CD4-positive, alpha-beta T cell treated with Interleukin-17A for 1 hour (primary cell): ENCODE measurements around the gene SGSM1.
A peak's percentile ranks its signal among the peaks of the same experiment; 100 is the strongest.

Experiments
- DNase-seq: peaks from one replicate; pipeline ENCODE4 v3.0.0-alpha.2; 2020

Gene SGSM1

GRCh38 chr22:24805790-24806662 lies at the start of gene SGSM1:
Gene SGSM1, plus strand, starts transcription at chr22:24806211. Its CDS starts 115 bp downstream, at chr22:24806326.
- DNase-seq, result peak; percentile 77

GRCh38 chr22:24758164-24758799 lies 47.7 kb upstream of the SGSM1 start:
- peak; percentile 52 for DNase-seq

- DNase-seq, result no peak
Observed at GRCh38 chr22:24759765-24760164, 46.2 kb upstream of the SGSM1 start.

- no peak for DNase-seq
Observed at GRCh38 chr22:24760708-24761306, 45.2 kb upstream of the SGSM1 start.

GRCh38 chr22:24761888-24762675 lies 43.9 kb upstream of the SGSM1 start:
- DNase-seq, result no peak

GRCh38 chr22:24763872-24764485 lies 42.0 kb upstream of the SGSM1 start:
- DNase-seq, result no peak

GRCh38 chr22:24765166-24765565 lies 40.8 kb upstream of the SGSM1 start:
- DNase-seq, result no peak

GRCh38 chr22:24768537-24769374 lies 37.3 kb upstream of the SGSM1 start:
- DNase-seq, result peak; percentile 35

GRCh38 chr22:24772493-24773220 lies 33.4 kb upstream of the SGSM1 start:
- no peak for DNase-seq

- DNase-seq, result no peak
Observed at GRCh38 chr22:24775769-24776492, 30.1 kb upstream of the SGSM1 start.

GRCh38 chr22:24776525-24776924 lies 29.5 kb upstream of the SGSM1 start:
- DNase-seq, result no peak

- no peak for DNase-seq
Observed at GRCh38 chr22:24789516-24789915, 16.5 kb upstream of the SGSM1 start.

- no peak for DNase-seq
Observed at GRCh38 chr22:24791362-24791761, 14.6 kb upstream of the SGSM1 start.

GRCh38 chr22:24796056-24796455 lies 10.0 kb upstream of the SGSM1 start:
- no peak for DNase-seq

- DNase-seq, result no peak
Observed at GRCh38 chr22:24796860-24797259, 9.2 kb upstream of the SGSM1 start.

GRCh38 chr22:24801901-24802465 lies 4.0 kb upstream of the SGSM1 start:
- DNase-seq, result no peak

GRCh38 chr22:24803064-24803542 lies 2.9 kb upstream of the SGSM1 start:
- DNase-seq, result peak; percentile 54

- no peak for DNase-seq
Observed at GRCh38 chr22:24806663-24807001, 621 bp downstream of the SGSM1 start.

GRCh38 chr22:24807284-24807950 lies 1.4 kb downstream of the SGSM1 start:
- DNase-seq, result no peak
